C4-2B (cell line): ENCODE measurements around the gene UPF2.

Experiments
- CTCF ChIP-seq: fragments of 450-650 bp; conservative IDR thresholded peaks from 2 replicates; pipeline ENCODE4 v1.5.1; 2017; ENCODE audit warnings: mild to moderate bottlenecking
- ZFX ChIP-seq: fragments of 450-650 bp; IDR thresholded peaks from 2 replicates; pipeline ENCODE4 v1.6.1; 2017

- TF ChIP-seq CTCF (no peak), ZFX (no peak)
Observed at GRCh38 chr10:11880151-11881029, 162.2 kb downstream of the UPF2 start.
